ENCODE measurements around the gene PSEN2. TPM values are rescaled to one million over a fixed set of nuclear protein-coding genes. Genes with fewer than 3 reads are reported as not detected.

Gene PSEN2
- total RNA-seq, 6 donors from 2014 or later: 31.2 to 70.9 (median 37.6) TPM

DNA sequence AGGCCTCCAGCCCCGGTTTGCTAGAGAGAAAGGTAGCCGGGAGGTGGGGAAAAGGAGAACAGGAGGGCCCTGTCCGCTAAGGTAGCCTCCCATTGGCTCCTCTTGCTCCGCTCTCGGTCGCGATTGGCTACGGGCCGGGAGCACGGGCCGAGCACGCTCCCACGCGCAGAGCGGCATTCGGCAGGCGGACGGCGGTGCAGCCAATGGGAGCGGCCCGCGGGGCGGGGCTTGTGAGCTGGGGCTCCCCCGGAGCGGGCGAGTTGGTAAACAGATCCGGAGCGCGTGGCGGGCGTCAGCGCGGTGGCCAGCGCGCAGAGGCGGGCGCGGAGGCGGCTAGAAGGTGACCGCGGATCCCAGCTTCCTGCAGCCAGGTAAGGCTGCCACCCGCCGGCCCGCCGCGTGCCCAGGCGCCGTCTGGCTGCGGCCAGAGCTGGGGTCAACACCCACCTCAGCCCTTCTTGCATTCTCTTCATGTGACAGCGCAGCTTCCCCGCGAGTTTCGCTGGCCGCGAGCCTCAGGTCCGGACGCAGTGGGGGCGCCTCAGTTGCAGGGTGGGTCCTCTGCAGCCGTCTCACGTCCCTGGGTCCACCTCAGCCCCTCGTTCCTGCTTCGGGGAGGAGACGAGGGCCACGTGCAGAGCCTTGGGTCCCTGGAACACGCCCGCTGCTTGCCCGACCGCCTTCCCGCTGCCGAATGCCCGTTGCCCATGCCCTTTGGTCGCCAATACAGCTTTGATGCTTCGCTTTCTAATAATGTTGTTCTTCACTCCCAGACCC lies 69.8 kb downstream of the PSEN2 start, which contains the start of gene COQ8A:
TSS of gene COQ8A (plus strand) at position 266 of the 777 bp plus-strand sequence. CDS start 21,092 bp downstream, outside the sequence.
- H3K4me3 ChIP-seq: peak within 1 kb of the TSS; percentile 53 to 89 (median 81)
- H3K9me3 ChIP-seq: peaks cover 0 to 2% (median 0%) of the 10 kb centered on the region in 4 donors
- no peaks in the 10 kb centered on the region for H3K36me3 ChIP-seq
- peak within 1 kb of the TSS; percentile 95 to 99 (median 97) for H3K27ac ChIP-seq
- DNase-seq: peak; percentile 100
- H3K27me3 ChIP-seq: no peaks in the 10 kb centered on the region
- peak; percentile 98 to 99 for ATAC-seq (ENCODE audit: low FRiP score in 2 of 2)
- H3K4me1 ChIP-seq: peaks cover 13 to 52% (median 34%) of the 10 kb centered on the region in 4 donors
- whole genome bisulfite sequencing, 2 donors: 0% methylated on average over 9 to 14 of the region's 73 CpGs
- TF ChIP-seq EP300 (IDR thresholded peaks at IDR 0.05): no peak
- TF ChIP-seq, protein P1, sequence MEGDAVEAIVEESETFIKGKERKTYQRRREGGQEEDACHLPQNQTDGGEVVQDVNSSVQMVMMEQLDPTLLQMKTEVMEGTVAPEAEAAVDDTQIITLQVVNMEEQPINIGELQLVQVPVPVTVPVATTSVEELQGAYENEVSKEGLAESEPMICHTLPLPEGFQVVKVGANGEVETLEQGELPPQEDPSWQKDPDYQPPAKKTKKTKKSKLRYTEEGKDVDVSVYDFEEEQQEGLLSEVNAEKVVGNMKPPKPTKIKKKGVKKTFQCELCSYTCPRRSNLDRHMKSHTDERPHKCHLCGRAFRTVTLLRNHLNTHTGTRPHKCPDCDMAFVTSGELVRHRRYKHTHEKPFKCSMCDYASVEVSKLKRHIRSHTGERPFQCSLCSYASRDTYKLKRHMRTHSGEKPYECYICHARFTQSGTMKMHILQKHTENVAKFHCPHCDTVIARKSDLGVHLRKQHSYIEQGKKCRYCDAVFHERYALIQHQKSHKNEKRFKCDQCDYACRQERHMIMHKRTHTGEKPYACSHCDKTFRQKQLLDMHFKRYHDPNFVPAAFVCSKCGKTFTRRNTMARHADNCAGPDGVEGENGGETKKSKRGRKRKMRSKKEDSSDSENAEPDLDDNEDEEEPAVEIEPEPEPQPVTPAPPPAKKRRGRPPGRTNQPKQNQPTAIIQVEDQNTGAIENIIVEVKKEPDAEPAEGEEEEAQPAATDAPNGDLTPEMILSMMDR (IDR thresholded peaks at IDR 0.05): peak in 1 of 6 experiments; percentile 8
- peak in 1 of 4 donors; percentile 50 for TF ChIP-seq POLR2A (IDR thresholded peaks at IDR 0.05)
- peak; percentile 35 to 75 for TF ChIP-seq POLR2AphosphoS5 (IDR thresholded peaks at IDR 0.05)

DNA sequence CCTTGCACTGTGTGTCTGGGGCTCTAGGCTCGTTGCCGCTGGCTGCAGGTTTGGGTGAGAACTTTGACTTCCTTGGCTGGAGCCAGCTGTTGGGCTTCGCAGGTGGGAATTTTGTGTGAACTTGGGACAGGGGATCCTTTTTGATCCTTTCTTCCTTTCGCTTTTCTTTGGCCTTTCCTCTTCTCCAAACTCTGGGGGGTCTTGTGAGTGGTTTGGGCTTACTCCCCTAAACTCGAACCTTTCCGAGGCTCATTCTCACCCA lies 70.3 kb downstream of the PSEN2 start:
- H3K4me1 ChIP-seq: peaks cover 13 to 57% (median 37%) of the 10 kb centered on the region in 4 donors
- H3K27me3 ChIP-seq: no peaks in the 10 kb centered on the region
- peak overlapping the region in 3 of 4 donors; percentile 85 to 99 (median 95) for H3K27ac ChIP-seq
- no peak for ATAC-seq (ENCODE audit: low FRiP score in 2 of 2)
- TF ChIP-seq POLR2AphosphoS5 (IDR thresholded peaks at IDR 0.05): no peak
- TF ChIP-seq EP300 (IDR thresholded peaks at IDR 0.05): no peak
- no peak for TF ChIP-seq POLR2A (IDR thresholded peaks at IDR 0.05)
- TF ChIP-seq, protein P1 (IDR thresholded peaks at IDR 0.05): no peak
- no peaks in the 10 kb centered on the region for H3K36me3 ChIP-seq
- 31 to 40% methylated on average over 6 of the region's 6 CpGs for WGBS, 2 donors
- peak overlapping the region; percentile 53 to 89 (median 81) for H3K4me3 ChIP-seq
- H3K9me3 ChIP-seq: no peaks in the 10 kb centered on the region
- DNase-seq: no peak

DNA sequence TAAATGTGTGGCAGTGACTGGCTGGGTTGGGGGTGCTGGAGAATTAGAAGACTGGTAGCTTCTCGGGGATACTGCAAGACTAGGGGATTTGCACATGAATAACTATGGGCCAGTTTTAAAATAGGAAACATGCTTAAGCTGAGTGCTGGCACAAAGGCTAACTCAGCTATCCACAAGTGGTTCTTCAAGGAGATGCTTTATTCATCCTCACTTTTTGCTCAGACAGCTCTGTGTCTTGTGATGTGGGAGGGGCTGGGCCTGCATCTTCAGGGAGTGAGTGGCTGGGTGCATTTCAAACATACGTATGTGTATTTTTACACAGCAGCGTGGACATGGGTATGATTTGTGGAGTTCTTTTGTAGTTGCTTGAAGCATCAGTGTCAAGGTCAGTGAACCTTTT lies 72.0 kb downstream of the PSEN2 start:
- Histone ChIP-seq H3K27ac (no peak overlapping the region), H3K9me3 (no peaks in the 10 kb centered on the region), H3K27me3 (no peaks in the 10 kb centered on the region), H3K4me1 (peaks cover 16 to 68% (median 43%) of the 10 kb centered on the region in 4 donors), H3K36me3 (no peaks in the 10 kb centered on the region), H3K4me3 (no peak overlapping the region)
- TF ChIP-seq EP300 (IDR thresholded peaks at IDR 0.05) (no peak), POLR2A (IDR thresholded peaks at IDR 0.05) (no peak), POLR2AphosphoS5 (IDR thresholded peaks at IDR 0.05) (no peak)
- TF ChIP-seq, protein P1 (IDR thresholded peaks at IDR 0.05): no peak
- 80 to 82% methylated on average over 3 of the region's 3 CpGs for WGBS, 2 donors
- ATAC-seq (ENCODE audit: low FRiP score in 2 of 2) (no peak), DNase-seq (no peak)

DNA sequence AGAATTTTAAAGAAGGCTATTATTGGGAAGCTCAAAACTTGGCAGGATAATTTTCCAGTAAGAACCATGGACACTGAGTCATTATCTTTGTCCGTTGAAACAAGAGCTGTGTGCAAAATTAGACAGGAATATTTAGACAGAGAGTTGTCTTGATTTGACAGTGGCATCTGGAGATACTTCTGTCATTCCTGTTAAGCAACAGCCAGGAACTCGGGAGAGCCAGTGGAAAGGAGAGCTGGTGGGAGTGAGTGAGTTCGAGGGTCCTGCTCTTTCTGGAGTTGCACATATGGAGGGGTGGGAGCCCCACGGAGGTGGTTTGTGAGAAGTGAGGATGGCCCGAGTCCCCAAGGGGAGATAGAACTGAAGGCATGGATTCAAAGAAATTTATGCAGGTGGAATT lies 72.7 kb downstream of the PSEN2 start:
- Histone ChIP-seq H3K36me3 (no peaks in the 10 kb centered on the region), H3K4me1 (peaks cover 16 to 67% (median 42%) of the 10 kb centered on the region in 4 donors), H3K9me3 (no peaks in the 10 kb centered on the region), H3K27ac (peak overlapping the region in 1 of 4 donors; percentile 19), H3K4me3 (no peak overlapping the region), H3K27me3 (no peaks in the 10 kb centered on the region)
- 67 to 77% methylated on average over 5 of the region's 5 CpGs for WGBS, 2 donors
- DNase-seq (no peak), ATAC-seq (ENCODE audit: low FRiP score in 2 of 2) (no peak)
- TF ChIP-seq, protein P1 (IDR thresholded peaks at IDR 0.05): no peak
- TF ChIP-seq EP300 (IDR thresholded peaks at IDR 0.05) (no peak), POLR2A (IDR thresholded peaks at IDR 0.05) (no peak), POLR2AphosphoS5 (IDR thresholded peaks at IDR 0.05) (no peak)

All from upper lobe of left lung (tissue), 6 donors.